Cardiac septum (tissue), 1 donor: ENCODE measurements around the gene ZNF274. TPM values are rescaled to one million over a fixed set of nuclear protein-coding genes. Genes with fewer than 3 reads are reported as not detected.

ENCODE experiments used
- DNase-seq: peaks from one replicate; pipeline ENCODE4 v3.0.0-alpha.2; 2020; ENCODE audit warnings: low spot score
- intact Hi-C: fragments of 100-400 bp; cut with DNase I; formaldehyde crosslinking; loops from one replicate; pipeline ENCODE4 v1.14.0; 2022
- total RNA-seq: library from RNA; stranded (reverse); fragmentation: NEBNext Ultra II Directional; extraction: Animal tissue kit (Norgen Biotek cat#: 25700); gene quantifications from one replicate; pipeline ENCODE4 v1.2.1, GENCODE V29; 2021
- donor health status: DM: no; HTN: no; CAD: no.

Gene ZNF274
- total RNA-seq, 1 donor from 2014 or later: 26.7 TPM

DNA sequence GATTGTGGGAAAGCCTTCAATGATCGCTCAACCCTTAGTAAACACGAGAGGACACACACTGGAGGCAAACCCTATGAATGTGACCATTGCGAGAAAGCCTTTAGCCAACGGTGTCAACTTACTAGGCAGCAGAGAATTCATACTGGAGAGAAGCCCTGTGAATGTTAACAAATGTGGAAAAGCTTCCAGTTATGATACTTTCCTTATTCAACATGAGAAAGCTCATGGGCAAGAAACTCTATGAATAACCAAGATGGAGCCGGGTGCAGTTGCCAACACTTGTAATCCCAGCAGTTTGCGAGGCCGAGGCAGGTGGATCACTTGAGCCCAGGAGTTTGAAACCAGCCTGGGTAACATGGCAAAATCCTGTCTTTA is 80.0 kb downstream of the ZNF274 start:
- intact Hi-C loops: no loop called here
- no peak for DNase-seq

Other genes starting within 250 kb of the ZNF274 start
- 16.5 TPM for gene ZNF418, start 247.7 kb upstream of the ZNF274 start, total RNA-seq
- gene ZNF256, start 235.4 kb upstream of the ZNF274 start, total RNA-seq: 9.4 TPM
- gene C19orf18, start 208.5 kb upstream of the ZNF274 start, total RNA-seq: 2.5 TPM
- 13.8 TPM for gene ZNF606, start 180.2 kb upstream of the ZNF274 start, total RNA-seq
- gene ZSCAN1, start 149.0 kb upstream of the ZNF274 start, total RNA-seq: not detected
- 4.2 TPM for gene ZNF135, start 123.8 kb upstream of the ZNF274 start, total RNA-seq
- gene ZSCAN18, start 84.8 kb upstream of the ZNF274 start, total RNA-seq: 71.7 TPM
- 8.6 TPM for gene ZNF329, start 32.3 kb upstream of the ZNF274 start, total RNA-seq
- gene ZNF544, start 45.9 kb downstream of the ZNF274 start, total RNA-seq: 28.1 TPM
- gene ZNF8, start 95.9 kb downstream of the ZNF274 start, total RNA-seq: 6.2 TPM
- 17.1 TPM for gene ERVK3-1, start 122.3 kb downstream of the ZNF274 start, total RNA-seq
- gene ZSCAN22, start 143.9 kb downstream of the ZNF274 start, total RNA-seq: 2.1 TPM
- gene A1BG, start 170.4 kb downstream of the ZNF274 start, total RNA-seq: 5.2 TPM
- 0.40 TPM for gene ZNF497, start 179.7 kb downstream of the ZNF274 start, total RNA-seq
- gene ZNF837, start 198.0 kb downstream of the ZNF274 start, total RNA-seq: 0.54 TPM
- gene RPS5, start 204.2 kb downstream of the ZNF274 start, total RNA-seq: 394 TPM
- not detected for gene RNF225, start 212.6 kb downstream of the ZNF274 start, total RNA-seq
- gene ZNF584, start 225.6 kb downstream of the ZNF274 start, total RNA-seq: 19.8 TPM